Endothelial cell of umbilical vein (primary cell): ENCODE measurements around the gene GUF1. TPM values are rescaled to one million over a fixed set of nuclear protein-coding genes. Genes with fewer than 3 reads are reported as not detected.

Source experiments
- BruUV-seq: library from RNA; stranded (reverse); fragments of 400-500 nt; replicated peaks from 2 replicates; lab custom pipeline; 2021; lab: Mats Ljungman, UMichigan
- CTCF ChIA-PET: fragments of 300-600, 350-600 bp; sonication (Branson Sonifier 250); formaldehyde crosslinking; loops from one replicate; lab custom pipeline; 2021; ENCODE audit warnings: antibody characterized with exemption, inconsistent platforms; lab: Charles Lee
- POLR2A ChIA-PET: fragments of 300-600, 350-600 bp; sonication (Branson Sonifier 250); formaldehyde crosslinking; loops from one replicate; lab custom pipeline; 2021; ENCODE audit warnings: antibody characterized with exemption, inconsistent platforms; lab: Charles Lee
- DNase-seq: peaks from one replicate; pipeline ENCODE4 v3.0.0-alpha.2; 2011; ENCODE audit warnings: low read depth, low spot score
- FAIRE-seq: peaks from 2 replicates; lab custom pipeline; 2011; peaks lifted over from hg19 to GRCh38; lab: Jason Lieb, UNC
- H2AFZ ChIP-seq: 2 replicates; pipeline ENCODE4 v1.6.0; 2012; ENCODE audit warnings: low read depth, low read length, control low read depth, inconsistent platforms
- H3K27ac ChIP-seq: 2 replicates; pipeline ENCODE4 v1.5.1; 2011; ENCODE audit warnings: low read depth, mild to moderate bottlenecking, control low read depth, low read length, moderate library complexity; ENCODE audit not compliant: insufficient read depth
- H3K27me3 ChIP-seq, 2 experiments: 2 replicates each; pipeline versions ENCODE4 v1.6.0 to v1.6.1; 2011; ENCODE audit warnings: low read length in 2 of 2, mixed read lengths in 1 of 2; ENCODE audit not compliant: control insufficient read depth in 2 of 2, insufficient read depth in 2 of 2
- H3K36me3 ChIP-seq, 2 experiments: 2 replicates in 1 of 2; 3 replicates in 1 of 2; pipeline ENCODE4 v1.5.1; 2011; ENCODE audit warnings: low read length in 2 of 2, mild to moderate bottlenecking in 1 of 2, moderate library complexity in 1 of 2; ENCODE audit not compliant: control insufficient read depth in 2 of 2, insufficient read depth in 2 of 2; ENCODE audit errors: extremely low read depth in 1 of 2
- H3K4me1 ChIP-seq: 3 replicates; pipeline ENCODE4 v1.5.1; 2011; ENCODE audit warnings: mild to moderate bottlenecking, low read length; ENCODE audit not compliant: control insufficient read depth, insufficient read depth; ENCODE audit errors: extremely low read depth
- H3K4me2 ChIP-seq: 2 replicates; pipeline ENCODE4 v1.6.1; 2011; ENCODE audit warnings: low read length, control low read depth, mixed read lengths; ENCODE audit not compliant: insufficient read depth
- H3K4me3 ChIP-seq, 3 experiments: fragments of 200-600 bp in 1 of 3; sonication (generic), shearing (Covaris generic) in 1 of 3; replicated peaks in 1 of 3; 2 replicates each; pipeline ENCODE4 v1.5.1; 2011 to 2016; ENCODE audit warnings: control low read depth in 3 of 3, low read length in 3 of 3, mild to moderate bottlenecking in 2 of 3, inconsistent platforms in 1 of 3, low read depth in 1 of 3, moderate library complexity in 1 of 3; ENCODE audit not compliant: insufficient read depth in 1 of 3
- H3K79me2 ChIP-seq: 2 replicates; pipeline ENCODE4 v1.6.0; 2012; ENCODE audit warnings: low read length, inconsistent platforms; ENCODE audit not compliant: control insufficient read depth, insufficient read depth
- H3K9ac ChIP-seq: replicated peaks from 2 replicates; pipeline ENCODE3; 2011; ENCODE audit warnings: low read length, control low read depth; ENCODE audit not compliant: insufficient read depth; ENCODE audit errors: extremely low read depth
- H3K9me1 ChIP-seq: replicated peaks from 3 replicates; pipeline ENCODE4 v1.6.0; 2011; ENCODE audit warnings: mild to moderate bottlenecking, low read length; ENCODE audit not compliant: control insufficient read depth, insufficient read depth; ENCODE audit errors: extremely low read depth
- H3K9me3 ChIP-seq: replicated peaks from 2 replicates; pipeline ENCODE4 v1.5.1; 2012; ENCODE audit warnings: low read length, inconsistent platforms; ENCODE audit not compliant: control insufficient read depth, insufficient read depth
- H4K20me1 ChIP-seq: replicated peaks from 2 replicates; pipeline ENCODE3; 2011; ENCODE audit warnings: mild to moderate bottlenecking, low read length; ENCODE audit not compliant: control insufficient read depth, insufficient read depth; ENCODE audit errors: extremely low read depth
- EZH2 ChIP-seq: IDR thresholded peaks from 2 replicates; pipeline ENCODE4 v1.6.1; 2012; ENCODE audit warnings: borderline replicate concordance, low read depth, mild to moderate bottlenecking, moderate library complexity, low read length, inconsistent platforms; ENCODE audit not compliant: severe bottlenecking
- FOS ChIP-seq: IDR thresholded peaks from 2 replicates; pipeline ENCODE4 v1.6.1; 2011; ENCODE audit warnings: mild to moderate bottlenecking, low read length, moderate library complexity, borderline replicate concordance; ENCODE audit not compliant: insufficient read depth
- GATA2 ChIP-seq: IDR thresholded peaks from 2 replicates; pipeline ENCODE4 v1.7.0; 2011; ENCODE audit warnings: low read depth, mild to moderate bottlenecking, moderate library complexity, mixed read lengths, low read length; ENCODE audit not compliant: insufficient read length, insufficient read depth
- JUN ChIP-seq: IDR thresholded peaks from 2 replicates; pipeline ENCODE4 v1.6.1; 2011; ENCODE audit warnings: borderline replicate concordance, low read depth; ENCODE audit not compliant: insufficient read length, insufficient read depth
- MYC ChIP-seq: IDR thresholded peaks from one replicate; pipeline ENCODE4 v1.6.1; 2011; ENCODE audit warnings: mild to moderate bottlenecking, low read depth, low read length
- POLR2A ChIP-seq: IDR thresholded peaks from 2 replicates; pipeline ENCODE4 v1.6.1; 2012; ENCODE audit warnings: low read depth, mild to moderate bottlenecking, control low read depth, low read length
- POLR2AphosphoS5 ChIP-seq: IDR thresholded peaks from 2 replicates; pipeline ENCODE4 v1.6.1; 2012; ENCODE audit warnings: low read depth, mild to moderate bottlenecking, control low read depth, low read length, moderate library complexity; ENCODE audit not compliant: insufficient read depth
- dilution Hi-C: fragments of 300-500 bp; cut with MboI; formaldehyde crosslinking; loops from one replicate; pipeline ENCODE4 v1.15.0; 2019; ENCODE audit warnings: low sequenced_read_pairs; ENCODE audit not compliant: extremely low pct_ligation_motif_present
- intact Hi-C: fragments of 100-400 bp; cut with micrococcal nuclease; formaldehyde crosslinking; loops from one replicate; pipeline ENCODE4 v1.10.0; 2022
- polyA plus RNA-seq, 4 experiments: library from polyadenylated mRNA; depleted of rRNA in 3 of 4; stranded (reverse) in 3 of 4; unstranded in 1 of 4; fragments of >200 nt; gene quantifications; 2 replicates each; pipeline versions ENCODE4 v1.2.1 to v1.2.3, GENCODE V29; 2011 to 2012; ENCODE audit warnings: missing spikeins in 1 of 4
- total RNA-seq: library from RNA; stranded (reverse); gene quantifications from 2 replicates; pipeline ENCODE4 v1.2.3, GENCODE V29; 2021
- TF ChIP-seq, protein P1 (sequence below): IDR thresholded peaks from 2 replicates; pipeline ENCODE4 v1.6.1; 2011; ENCODE audit not compliant: insufficient read depth, insufficient read length
- TF ChIP-seq, protein P2 (sequence below), 2 donors: IDR thresholded peaks; 1 replicate in 1 of 2; 2 replicates in 1 of 2; pipeline ENCODE4 v1.5.1; 2011; ENCODE audit warnings: low read length in 2 of 2, mild to moderate bottlenecking in 2 of 2, moderate library complexity in 2 of 2, control low read depth in 1 of 2, inconsistent platforms in 1 of 2, low read depth in 1 of 2; ENCODE audit not compliant: insufficient read depth in 1 of 2; ENCODE audit errors: extremely low read depth in 1 of 2

Gene GUF1
- total and polyA plus RNA-seq, 2 donors (not counting 3 experiments of a cell fraction or from before 2014, with no cell fraction given): 5.4 to 19.9 TPM

DNA sequence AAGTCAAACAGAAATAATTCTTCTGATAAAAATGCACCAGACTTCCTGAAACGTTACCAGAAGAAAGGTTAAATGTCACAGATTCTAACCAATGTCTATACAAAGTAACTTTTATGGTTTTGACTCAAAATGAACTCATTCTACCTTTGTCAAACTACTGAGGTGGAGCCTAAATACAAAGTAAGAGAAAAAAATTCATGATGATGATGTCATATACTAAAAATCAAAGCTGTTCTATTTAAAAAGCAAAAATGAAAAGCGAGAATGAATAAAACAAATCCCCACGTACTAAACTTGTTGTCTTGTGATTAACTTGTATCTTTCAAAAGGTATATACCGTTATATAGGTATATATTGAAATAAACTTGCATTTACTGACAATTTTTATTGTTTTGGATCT lies 26.5 kb downstream of the GUF1 start:
- H3K9me3 ChIP-seq: no peaks in the 10 kb centered on the region
- no peak overlapping the region for H3K27ac ChIP-seq
- H4K20me1 ChIP-seq: no peaks in the 10 kb centered on the region
- no peak for DNase-seq
- no TSS peak for BruUV-seq
- H3K9me1 ChIP-seq: no peaks in the 10 kb centered on the region
- dilution Hi-C loops: no loop called here
- no peak overlapping the region for H2AFZ ChIP-seq
- H3K4me3 ChIP-seq: no peak overlapping the region
- TF ChIP-seq GATA2: no peak
- TF ChIP-seq, protein P1, sequence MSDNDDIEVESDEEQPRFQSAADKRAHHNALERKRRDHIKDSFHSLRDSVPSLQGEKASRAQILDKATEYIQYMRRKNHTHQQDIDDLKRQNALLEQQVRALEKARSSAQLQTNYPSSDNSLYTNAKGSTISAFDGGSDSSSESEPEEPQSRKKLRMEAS: no peak
- TF ChIP-seq, protein P2, sequence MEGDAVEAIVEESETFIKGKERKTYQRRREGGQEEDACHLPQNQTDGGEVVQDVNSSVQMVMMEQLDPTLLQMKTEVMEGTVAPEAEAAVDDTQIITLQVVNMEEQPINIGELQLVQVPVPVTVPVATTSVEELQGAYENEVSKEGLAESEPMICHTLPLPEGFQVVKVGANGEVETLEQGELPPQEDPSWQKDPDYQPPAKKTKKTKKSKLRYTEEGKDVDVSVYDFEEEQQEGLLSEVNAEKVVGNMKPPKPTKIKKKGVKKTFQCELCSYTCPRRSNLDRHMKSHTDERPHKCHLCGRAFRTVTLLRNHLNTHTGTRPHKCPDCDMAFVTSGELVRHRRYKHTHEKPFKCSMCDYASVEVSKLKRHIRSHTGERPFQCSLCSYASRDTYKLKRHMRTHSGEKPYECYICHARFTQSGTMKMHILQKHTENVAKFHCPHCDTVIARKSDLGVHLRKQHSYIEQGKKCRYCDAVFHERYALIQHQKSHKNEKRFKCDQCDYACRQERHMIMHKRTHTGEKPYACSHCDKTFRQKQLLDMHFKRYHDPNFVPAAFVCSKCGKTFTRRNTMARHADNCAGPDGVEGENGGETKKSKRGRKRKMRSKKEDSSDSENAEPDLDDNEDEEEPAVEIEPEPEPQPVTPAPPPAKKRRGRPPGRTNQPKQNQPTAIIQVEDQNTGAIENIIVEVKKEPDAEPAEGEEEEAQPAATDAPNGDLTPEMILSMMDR (IDR thresholded peaks at IDR 0.05; ENCODE audit: extremely low read depth in 1 of 2, insufficient read depth in 1 of 2, low read depth in 1 of 2, low read length in 2 of 2): no peak
- TF ChIP-seq FOS: no peak
- TF ChIP-seq POLR2A: no peak
- no peak for TF ChIP-seq POLR2AphosphoS5
- TF ChIP-seq EZH2: no peak
- TF ChIP-seq MYC: no peak
- no peak for TF ChIP-seq JUN
- peaks cover 1 to 9% of the 10 kb centered on the region in 2 experiments for H3K36me3 ChIP-seq
- POLR2A ChIA-PET: no interaction called here
- no peak for FAIRE-seq
- no peaks in the 10 kb centered on the region for H3K4me1 ChIP-seq
- intact Hi-C loops: no loop called here
- no peaks in the 10 kb centered on the region for H3K79me2 ChIP-seq
- CTCF ChIA-PET: interaction anchor here (1.1 kb wide), 1 partner anchor 11 kb away, joined by 4 read pairs; no protein-coding TSS in a partner anchor
- no peak overlapping the region for H3K9ac ChIP-seq
- no peak overlapping the region for H3K4me2 ChIP-seq
- H3K27me3 ChIP-seq: no peaks in the 10 kb centered on the region
